IMR-90 (cell line): Measurements from ENCODE around the gene ZFYVE28.

Source experiments
- BHLHE40 ChIP-seq: fragments of 150-350 bp; IDR thresholded peaks from 2 replicates; pipeline ENCODE4 v1.6.1; 2016; ENCODE audit warnings: mild to moderate bottlenecking, low read depth, low read length
- CEBPB ChIP-seq: IDR thresholded peaks from 2 replicates; pipeline ENCODE4 v1.6.1; 2012; ENCODE audit warnings: low read depth, low read length, improper control_type of control experiment
- CTCF ChIP-seq: conservative IDR thresholded peaks from 2 replicates; pipeline ENCODE4 v1.5.1; 2012; ENCODE audit warnings: mild to moderate bottlenecking, low read depth, low read length, improper control_type of control experiment
- POLR2A ChIP-seq: IDR thresholded peaks from 2 replicates; pipeline ENCODE4 v1.6.1; 2012; ENCODE audit warnings: mild to moderate bottlenecking, low read depth, low read length

GRCh38 chr4:2336659-2337058 is 81.8 kb downstream of the ZFYVE28 start:
- no peak for TF ChIP-seq CTCF
- TF ChIP-seq CEBPB: no peak
- TF ChIP-seq POLR2A: no peak
- no peak for TF ChIP-seq BHLHE40
